GM19395 (cell line): ENCODE data around the gene BRCA1.

Experiments used
- ATAC-seq: cut with Tn5 transposase; IDR thresholded peaks from one replicate; pipeline ENCODE4 v1.9.1; 2021; ENCODE audit warnings: mild to moderate bottlenecking, moderate library complexity; ENCODE audit not compliant: unreplicated experiment

Gene BRCA1

GRCh38 chr17:43025766-43026537, 99.2 kb downstream of the BRCA1 start:
- no peak for ATAC-seq

GRCh38 chr17:43025290-43025657, 99.9 kb downstream of the BRCA1 start:
- no peak for ATAC-seq

- ATAC-seq = no peak
Observed at GRCh38 chr17:43024407-43025289, 100.5 kb downstream of the BRCA1 start, which contains the start of gene RND2. Gene RND2 (plus strand): TSS chr17:43025231. CDS start chr17:43025348, 117 bp downstream.

GRCh38 chr17:43021741-43022512, 103.2 kb downstream of the BRCA1 start, which contains the start of gene VAT1:
Gene VAT1 (minus strand): TSS chr17:43022385. CDS start chr17:43022322, 63 bp downstream.
- no peak for ATAC-seq

- no peak for ATAC-seq
Observed at GRCh38 chr17:43020789-43021740, 104.1 kb downstream of the BRCA1 start.

- no peak for ATAC-seq
Observed at GRCh38 chr17:43020030-43020621, 105.0 kb downstream of the BRCA1 start.

GRCh38 chr17:43019418-43019817, 105.7 kb downstream of the BRCA1 start:
- no peak for ATAC-seq

GRCh38 chr17:43018932-43019331, 106.2 kb downstream of the BRCA1 start:
- no peak for ATAC-seq

- no peak for ATAC-seq
Observed at GRCh38 chr17:43018008-43018853, 106.9 kb downstream of the BRCA1 start.

GRCh38 chr17:43016216-43016615, 108.9 kb downstream of the BRCA1 start:
- no peak for ATAC-seq

GRCh38 chr17:43015579-43015978, 109.6 kb downstream of the BRCA1 start:
- ATAC-seq = no peak

- no peak for ATAC-seq
Observed at GRCh38 chr17:43014649-43015542, 110.3 kb downstream of the BRCA1 start.

- ATAC-seq = no peak
Observed at GRCh38 chr17:43014020-43014648, 111.0 kb downstream of the BRCA1 start.

GRCh38 chr17:43013296-43013695, 111.9 kb downstream of the BRCA1 start:
- ATAC-seq = no peak

- ATAC-seq = no peak
Observed at GRCh38 chr17:43011728-43012472, 113.3 kb downstream of the BRCA1 start.

- no peak for ATAC-seq
Observed at GRCh38 chr17:43010667-43011308, 114.4 kb downstream of the BRCA1 start.
